ENCODE measurements around the gene DSTYK. TPM values are rescaled to one million over a fixed set of nuclear protein-coding genes. Genes with fewer than 3 reads are reported as not detected.

The DSTYK gene
- total RNA-seq, 1 experiment from 2014 or later = 10.2 TPM

GRCh38 chr1:205217418-205217817 lies 5.9 kb upstream of the DSTYK start:
- no peaks in the 10 kb centered on the region for H3K36me3 ChIP-seq
- H3K9me3 ChIP-seq (replicated peaks) = no peaks in the 10 kb centered on the region
- H3K27me3 ChIP-seq (replicated peaks) = 0 out of 2 replicates have a peak, but pooled peaks cover 4% of the 10 kb centered on the region
- H3K27ac ChIP-seq = no peak overlapping the region
- no peak for DNase-seq (ENCODE audit: low read depth in 1 of 2, low spot score in 2 of 2)
- no peak overlapping the region for H3K4me3 ChIP-seq
- H3K4me1 ChIP-seq (replicated peaks) = no peaks in the 10 kb centered on the region

GRCh38 chr1:205216588-205216987 lies 5.1 kb upstream of the DSTYK start:
- Histone ChIP-seq H3K27ac (no peak overlapping the region), H3K36me3 (no peaks in the 10 kb centered on the region; the same call in 1 of the 2 replicates), H3K27me3 (replicated peaks) (0 out of 2 replicates have a peak, but pooled peaks cover 4% of the 10 kb centered on the region), H3K9me3 (replicated peaks) (no peaks in the 10 kb centered on the region), H3K4me1 (replicated peaks) (peaks cover 8% of the 10 kb centered on the region), H3K4me3 (no peak overlapping the region)
- DNase-seq (ENCODE audit: low read depth in 1 of 2, low spot score in 2 of 2) = no peak

- 0 out of 2 replicates have a peak, but pooled peaks cover 4% of the 10 kb centered on the region for H3K27me3 ChIP-seq (replicated peaks)
- DNase-seq (ENCODE audit: low read depth in 1 of 2, low spot score in 2 of 2) = no peak
- H3K27ac ChIP-seq = no peak overlapping the region
- H3K9me3 ChIP-seq (replicated peaks) = no peaks in the 10 kb centered on the region
- H3K4me1 ChIP-seq (replicated peaks) = peaks cover 13% of the 10 kb centered on the region
- H3K4me3 ChIP-seq = no peak overlapping the region
- peaks cover 8% of the 10 kb centered on the region for H3K36me3 ChIP-seq
These were observed 3.3 kb upstream of the DSTYK start for GRCh38 chr1:205214756-205215155.

DNA sequence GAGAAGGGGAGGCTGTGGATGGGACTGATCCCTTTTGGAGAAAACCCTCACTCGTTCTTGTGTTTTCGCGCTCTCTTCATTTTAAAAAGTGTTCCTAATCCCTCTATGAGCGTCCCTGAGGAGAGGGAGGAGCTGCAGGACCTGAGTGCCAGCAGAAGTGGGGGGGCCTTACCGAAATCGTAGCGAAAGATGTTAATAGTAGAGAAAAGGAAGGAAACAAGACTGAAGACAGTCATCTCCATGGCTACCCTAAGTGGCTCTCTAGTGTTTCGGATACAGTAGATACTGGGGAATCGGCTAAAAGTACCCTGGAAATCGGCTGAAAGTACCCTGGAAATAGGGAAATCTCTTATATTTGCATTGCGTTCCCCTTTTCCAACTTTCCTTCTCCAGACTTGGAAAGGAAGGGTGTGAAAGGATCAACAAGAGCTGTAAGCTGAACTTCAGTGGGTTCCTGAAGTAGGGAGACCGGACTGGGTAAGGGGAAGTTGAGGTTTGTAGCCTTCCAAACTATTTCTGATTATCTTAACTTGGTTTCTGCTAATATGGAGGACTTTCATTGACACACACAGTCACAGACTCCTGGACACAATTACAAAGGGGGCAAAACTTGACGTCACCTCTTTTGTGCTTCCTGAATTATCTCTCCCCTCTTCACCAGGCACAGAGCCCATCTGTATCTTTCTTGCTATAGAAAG lies 486 bp upstream of the DSTYK start:
- no peak for DNase-seq (ENCODE audit: low read depth in 1 of 2, low spot score in 2 of 2)
- Histone ChIP-seq H3K36me3 (peaks cover 8% of the 10 kb centered on the region), H3K4me3 (peak overlapping the region; percentile 88), H3K4me1 (replicated peaks) (peaks cover 13% of the 10 kb centered on the region), H3K27me3 (replicated peaks) (0 out of 2 replicates have a peak, but pooled peaks cover 4% of the 10 kb centered on the region), H3K27ac (0 out of 2 replicates have a peak overlapping the region, but pooled peaks have one; percentile 58), H3K9me3 (replicated peaks) (no peaks in the 10 kb centered on the region)

DNA sequence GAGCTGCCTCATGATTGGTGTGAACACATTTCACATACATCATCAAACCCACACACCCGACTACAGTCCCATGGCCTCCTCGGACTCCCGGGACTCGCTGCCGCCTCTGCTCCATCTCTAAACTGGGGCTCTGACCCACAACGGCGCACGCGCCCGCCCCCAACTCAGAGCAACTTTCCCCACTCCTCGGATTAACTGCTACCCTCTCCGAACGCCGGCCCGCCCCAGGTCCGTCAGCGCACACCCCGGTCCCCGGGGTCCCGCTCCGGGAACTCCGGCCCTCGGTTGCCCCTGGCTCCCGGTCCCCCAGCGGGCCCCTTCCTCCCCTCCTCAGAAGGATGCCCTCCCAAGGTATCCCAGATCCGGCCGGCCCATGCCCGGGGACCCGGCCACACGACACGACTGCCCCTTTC lies 740 bp downstream of the DSTYK start:
- peaks cover 13% of the 10 kb centered on the region for H3K4me1 ChIP-seq (replicated peaks)
- no peak for DNase-seq (ENCODE audit: low read depth in 1 of 2, low spot score in 2 of 2)
- H3K4me3 ChIP-seq = peak overlapping the region; percentile 88

GRCh38 chr1:205208811-205209210 lies 2.7 kb downstream of the DSTYK start:
- Histone ChIP-seq H3K27me3 (replicated peaks) (no peaks in the 10 kb centered on the region), H3K9me3 (replicated peaks) (no peaks in the 10 kb centered on the region), H3K36me3 (peaks cover 8% of the 10 kb centered on the region), H3K4me1 (replicated peaks) (peaks cover 16% of the 10 kb centered on the region), H3K27ac (no peak overlapping the region), H3K4me3 (no peak overlapping the region)
- DNase-seq (ENCODE audit: low read depth in 1 of 2, low spot score in 2 of 2) = no peak

More for the DNA sequence above, 740 bp downstream of the DSTYK start:
- 0 out of 2 replicates have a peak, but pooled peaks cover 4% of the 10 kb centered on the region for H3K27me3 ChIP-seq (replicated peaks)
- H3K36me3 ChIP-seq = peaks cover 8% of the 10 kb centered on the region
- H3K27ac ChIP-seq = peak overlapping the region; percentile 58
- H3K9me3 ChIP-seq (replicated peaks) = no peaks in the 10 kb centered on the region

DNA sequence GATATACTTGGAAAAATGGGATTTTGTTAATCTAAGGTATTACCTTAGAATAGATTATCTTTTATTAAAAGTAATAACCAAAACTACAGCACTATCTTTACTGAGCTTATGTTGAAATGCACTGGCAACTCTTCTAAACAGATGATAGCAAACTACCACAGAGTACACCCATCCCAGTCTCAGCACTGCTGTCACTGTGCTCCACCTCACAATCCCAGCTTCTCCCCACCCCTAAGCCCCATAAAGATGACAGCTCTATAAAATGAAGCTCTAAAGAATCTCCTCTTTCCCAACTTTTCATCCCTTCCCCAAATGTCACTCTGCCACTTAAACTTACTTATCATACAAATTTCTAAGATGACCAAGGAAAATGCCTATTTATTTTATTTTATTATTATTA lies 6.4 kb downstream of the DSTYK start:
- Histone ChIP-seq H3K27ac (no peak overlapping the region), H3K27me3 (replicated peaks) (no peaks in the 10 kb centered on the region), H3K4me1 (replicated peaks) (0 out of 2 replicates have a peak, but pooled peaks cover 3% of the 10 kb centered on the region), H3K4me3 (no peak overlapping the region), H3K36me3 (no peaks in the 10 kb centered on the region; the same call in 1 of the 2 replicates), H3K9me3 (replicated peaks) (no peaks in the 10 kb centered on the region)
- no peak for DNase-seq (ENCODE audit: low read depth in 1 of 2, low spot score in 2 of 2)

- H3K4me1 ChIP-seq (replicated peaks) = 0 out of 2 replicates have a peak, but pooled peaks cover 3% of the 10 kb centered on the region
- H3K27ac ChIP-seq = no peak overlapping the region
- no peak overlapping the region for H3K4me3 ChIP-seq
- no peaks in the 10 kb centered on the region; the same call in 1 of the 2 replicates for H3K36me3 ChIP-seq
- H3K27me3 ChIP-seq (replicated peaks) = no peaks in the 10 kb centered on the region
- DNase-seq (ENCODE audit: low read depth in 1 of 2, low spot score in 2 of 2) = no peak
- H3K9me3 ChIP-seq (replicated peaks) = no peaks in the 10 kb centered on the region
These were observed 7.0 kb downstream of the DSTYK start for GRCh38 chr1:205204552-205204951.

GRCh38 chr1:205199931-205200299 lies 11.6 kb downstream of the DSTYK start:
- H3K27ac ChIP-seq = no peak overlapping the region
- no peaks in the 10 kb centered on the region for H3K9me3 ChIP-seq (replicated peaks)
- no peak for DNase-seq (ENCODE audit: low read depth in 1 of 2, low spot score in 2 of 2)
- H3K4me1 ChIP-seq (replicated peaks) = 0 out of 2 replicates have a peak, but pooled peaks cover 3% of the 10 kb centered on the region
- H3K27me3 ChIP-seq (replicated peaks) = no peaks in the 10 kb centered on the region
- 0 out of 2 replicates have a peak, but pooled peaks cover 4% of the 10 kb centered on the region for H3K36me3 ChIP-seq
- H3K4me3 ChIP-seq = no peak overlapping the region

- Histone ChIP-seq H3K27me3 (replicated peaks) (no peaks in the 10 kb centered on the region), H3K36me3 (0 out of 2 replicates have a peak, but pooled peaks cover 4% of the 10 kb centered on the region), H3K4me3 (no peak overlapping the region), H3K27ac (no peak overlapping the region), H3K4me1 (replicated peaks) (no peaks in the 10 kb centered on the region), H3K9me3 (replicated peaks) (no peaks in the 10 kb centered on the region)
- DNase-seq (ENCODE audit: low read depth in 1 of 2, low spot score in 2 of 2) = no peak
These were observed 12.2 kb downstream of the DSTYK start for GRCh38 chr1:205199090-205199930.

DNA sequence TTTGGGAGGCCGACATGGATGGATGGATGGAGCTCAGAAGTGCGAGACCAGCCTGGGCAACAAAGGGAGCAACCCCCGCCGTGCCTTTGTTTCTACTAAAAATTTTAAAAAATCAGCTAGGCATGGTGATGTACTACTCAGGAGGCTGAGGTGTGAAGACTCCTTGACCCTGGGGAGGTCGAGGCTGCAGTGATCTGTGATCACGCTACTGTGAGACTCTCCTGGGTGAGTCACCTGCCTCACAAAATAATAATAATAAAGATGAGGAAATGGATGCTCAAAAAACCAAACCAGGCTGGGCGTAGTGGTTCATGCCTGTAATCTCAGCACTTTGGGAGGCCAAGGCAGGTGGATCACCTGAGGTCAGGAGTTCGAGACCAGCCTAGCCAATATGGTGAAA lies 19.2 kb downstream of the DSTYK start:
- H3K27ac ChIP-seq = no peak overlapping the region
- peaks cover 2% of the 10 kb centered on the region; the same call in 1 of the 2 replicates for H3K36me3 ChIP-seq
- DNase-seq (ENCODE audit: low read depth in 1 of 2, low spot score in 2 of 2) = no peak
- no peaks in the 10 kb centered on the region for H3K4me1 ChIP-seq (replicated peaks)
- no peaks in the 10 kb centered on the region for H3K9me3 ChIP-seq (replicated peaks)
- H3K4me3 ChIP-seq = no peak overlapping the region
- H3K27me3 ChIP-seq (replicated peaks) = no peaks in the 10 kb centered on the region

- Histone ChIP-seq H3K27me3 (replicated peaks) (no peaks in the 10 kb centered on the region), H3K36me3 (peaks cover 3% of the 10 kb centered on the region; the same call in 1 of the 2 replicates), H3K9me3 (replicated peaks) (no peaks in the 10 kb centered on the region), H3K4me1 (replicated peaks) (no peaks in the 10 kb centered on the region), H3K4me3 (no peak overlapping the region), H3K27ac (no peak overlapping the region)
- DNase-seq (ENCODE audit: low read depth in 1 of 2, low spot score in 2 of 2) = no peak
These were observed 19.9 kb downstream of the DSTYK start for GRCh38 chr1:205191622-205192021.

GRCh38 chr1:205190845-205191577 lies 20.5 kb downstream of the DSTYK start:
- no peaks in the 10 kb centered on the region for H3K4me1 ChIP-seq (replicated peaks)
- no peaks in the 10 kb centered on the region for H3K27me3 ChIP-seq (replicated peaks)
- H3K9me3 ChIP-seq (replicated peaks) = no peaks in the 10 kb centered on the region
- H3K27ac ChIP-seq = no peak overlapping the region
- H3K4me3 ChIP-seq = no peak overlapping the region
- no peak for DNase-seq (ENCODE audit: low read depth in 1 of 2, low spot score in 2 of 2)
- peaks cover 5% of the 10 kb centered on the region; the same call in 1 of the 2 replicates for H3K36me3 ChIP-seq

Measured in SJSA1 (cell line).